Measurements from ENCODE around the gene BIN1. TPM values are rescaled to one million over a fixed set of nuclear protein-coding genes. Genes with fewer than 3 reads are reported as not detected.

BIN1 gene
- total RNA-seq, 1 donor from 2014 or later = 90.9 TPM

- H3K27me3 ChIP-seq (ENCODE audit: control insufficient read depth, insufficient read depth, low read length) = no peaks in the 10 kb centered on the region
- H3K36me3 ChIP-seq (ENCODE audit: control insufficient read depth, insufficient read depth, low read length) = no peaks in the 10 kb centered on the region
- TF ChIP-seq CTCF (IDR thresholded peaks at IDR 0.05; ENCODE audit: insufficient read depth, low read length, poor library complexity, severe bottlenecking) = no peak
- DNase-seq (ENCODE audit: low read depth) = no peak
- H3K4me3 ChIP-seq (ENCODE audit: low read depth, low read length) = no peak overlapping the region
These were observed 21.7 kb downstream of the BIN1 start for GRCh38 chr2:127085317-127085681.

DNA sequence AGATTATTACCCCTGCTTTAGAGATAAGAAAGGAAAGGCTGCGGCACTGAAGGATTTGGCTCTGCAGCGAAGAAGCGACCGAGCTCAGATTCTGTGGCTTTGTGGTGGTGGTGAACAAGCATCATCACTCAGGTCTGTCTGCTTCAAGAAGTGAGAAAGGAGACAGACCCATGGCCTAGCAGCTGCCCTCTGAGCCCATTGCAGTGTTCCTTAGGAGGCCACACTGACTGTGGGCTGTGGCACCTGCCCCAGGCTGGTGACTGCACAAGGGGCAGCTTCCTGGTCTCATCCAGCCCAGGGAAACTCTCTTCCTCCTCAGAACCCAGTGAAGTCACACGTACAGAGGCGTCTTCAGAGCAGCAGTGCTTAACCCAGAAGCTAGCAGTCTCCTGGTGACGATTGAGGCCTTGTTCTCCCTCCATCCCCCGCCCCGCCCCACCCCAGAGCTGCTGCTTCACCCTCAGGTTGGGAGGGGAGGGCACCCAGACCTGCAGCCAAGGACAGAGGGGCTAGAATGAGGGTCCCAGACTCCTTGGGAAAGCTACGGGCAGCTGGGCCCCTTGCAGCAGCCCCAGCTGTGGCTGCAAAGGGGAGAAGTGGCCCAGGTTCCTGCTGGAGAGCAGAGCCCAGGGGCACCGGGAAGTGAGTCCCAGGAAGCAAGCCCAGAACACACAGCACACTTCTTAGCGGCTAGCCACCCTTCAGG lies 22.2 kb downstream of the BIN1 start:
- Histone ChIP-seq H3K4me3 (ENCODE audit: low read depth, low read length) (no peak overlapping the region), H3K27me3 (ENCODE audit: control insufficient read depth, insufficient read depth, low read length) (no peaks in the 10 kb centered on the region), H3K36me3 (ENCODE audit: control insufficient read depth, insufficient read depth, low read length) (no peaks in the 10 kb centered on the region)
- no peak for TF ChIP-seq CTCF (IDR thresholded peaks at IDR 0.05; ENCODE audit: insufficient read depth, low read length, poor library complexity, severe bottlenecking)
- DNase-seq (ENCODE audit: low read depth) = no peak

DNA sequence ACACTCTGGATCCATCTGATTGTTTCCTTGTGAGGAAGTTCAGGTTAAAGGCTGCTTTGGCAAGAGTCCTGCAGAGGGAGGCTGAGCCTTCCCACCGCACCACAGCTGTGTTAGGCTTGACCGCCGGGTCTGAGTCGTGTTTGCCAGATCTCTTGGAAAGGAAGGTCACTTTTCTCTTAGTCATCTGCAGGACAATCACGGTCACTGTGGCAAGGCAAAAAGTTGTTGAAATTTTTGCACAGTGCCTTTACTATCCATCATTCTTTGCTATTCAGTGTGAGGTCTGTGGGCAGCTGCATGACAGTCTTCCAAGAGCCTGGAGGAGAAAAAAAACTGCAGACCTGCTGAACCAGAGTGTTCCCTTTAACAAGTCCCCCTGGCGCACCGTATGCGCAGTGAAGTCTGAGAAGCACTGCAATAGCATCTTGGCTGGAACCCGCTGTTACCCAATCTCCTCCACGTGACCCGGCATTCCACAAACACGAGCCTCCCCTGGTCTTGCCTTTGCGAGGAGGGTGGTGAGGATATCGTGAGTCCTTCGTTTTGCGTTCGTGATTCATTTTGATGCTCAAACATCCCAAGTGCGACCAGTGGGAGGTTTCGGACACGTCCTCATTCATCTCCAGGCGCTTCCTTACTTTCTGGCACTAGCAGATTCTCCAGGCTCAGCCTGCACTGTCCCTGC lies 23.0 kb downstream of the BIN1 start:
- DNase-seq (ENCODE audit: low read depth) = peak; percentile 73
- H3K36me3 ChIP-seq (ENCODE audit: control insufficient read depth, insufficient read depth, low read length) = no peaks in the 10 kb centered on the region
- no peak overlapping the region for H3K4me3 ChIP-seq (ENCODE audit: low read depth, low read length)
- no peak for TF ChIP-seq CTCF (IDR thresholded peaks at IDR 0.05; ENCODE audit: insufficient read depth, low read length, poor library complexity, severe bottlenecking)
- H3K27me3 ChIP-seq (ENCODE audit: control insufficient read depth, insufficient read depth, low read length) = no peaks in the 10 kb centered on the region

DNA sequence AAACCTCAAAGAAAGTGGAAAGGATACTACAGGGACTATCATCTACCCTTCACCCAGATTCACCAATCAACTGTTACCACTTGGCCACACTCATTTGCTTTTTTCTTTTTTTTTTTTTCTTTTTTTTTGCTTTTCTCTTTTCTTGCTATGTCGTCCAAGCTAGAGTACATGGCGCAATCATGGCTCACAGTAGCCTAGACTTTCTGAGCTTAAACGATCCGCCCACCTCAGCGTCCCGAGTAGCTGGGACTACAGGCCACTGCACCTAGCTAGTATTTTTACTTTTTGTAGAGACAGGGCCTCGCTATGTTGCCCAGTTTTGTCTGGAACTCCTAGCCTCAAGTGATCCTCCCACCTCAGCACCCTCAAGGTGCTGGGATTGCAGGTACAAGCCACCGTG lies 24.0 kb downstream of the BIN1 start:
- no peak overlapping the region for H3K4me3 ChIP-seq (ENCODE audit: low read depth, low read length)
- DNase-seq (ENCODE audit: low read depth) = no peak
- H3K27me3 ChIP-seq (ENCODE audit: control insufficient read depth, insufficient read depth, low read length) = no peaks in the 10 kb centered on the region
- no peak for TF ChIP-seq CTCF (IDR thresholded peaks at IDR 0.05; ENCODE audit: insufficient read depth, low read length, poor library complexity, severe bottlenecking)
- H3K36me3 ChIP-seq (ENCODE audit: control insufficient read depth, insufficient read depth, low read length) = no peaks in the 10 kb centered on the region

- no peak for DNase-seq (ENCODE audit: low read depth)
- no peak for TF ChIP-seq CTCF (IDR thresholded peaks at IDR 0.05; ENCODE audit: insufficient read depth, low read length, poor library complexity, severe bottlenecking)
- Histone ChIP-seq H3K4me3 (ENCODE audit: low read depth, low read length) (no peak overlapping the region), H3K36me3 (ENCODE audit: control insufficient read depth, insufficient read depth, low read length) (no peaks in the 10 kb centered on the region), H3K27me3 (ENCODE audit: control insufficient read depth, insufficient read depth, low read length) (no peaks in the 10 kb centered on the region)
These were observed 24.9 kb downstream of the BIN1 start for GRCh38 chr2:127081826-127082633.

Measured in kidney epithelial cell (primary cell).